ENCODE measurements around the gene KLHDC7B. TPM values are rescaled to one million over a fixed set of nuclear protein-coding genes. Genes with fewer than 3 reads are reported as not detected.
A peak's percentile ranks its signal among the peaks of the same experiment; 100 is the strongest.

The KLHDC7B gene
- total and polyA plus RNA-seq, 10 of the 15 experiments (the other 5 are each of a cell fraction or from before 2014, with no cell fraction given) = 0.05 to 2.2 (median 0.93) TPM; not detected in 2

- TF ChIP-seq CTCF (IDR thresholded peaks at IDR 0.05 in 2 of 3, conservative IDR thresholded peaks at IDR 0.05 in 1 of 3; ENCODE audit: control insufficient read depth in 2 of 3, extremely low read depth in 1 of 3, insufficient read depth in 1 of 3, low read depth in 3 of 3, low read length in 3 of 3) (peak in 1 of 3 experiments; percentile 21; a peak in 1 of 6 replicates), MTA2 (IDR thresholded peaks at IDR 0.05; ENCODE audit: low read depth) (peak; percentile 81), FOXK2 (IDR thresholded peaks at IDR 0.05) (no peak), PAX5 (IDR thresholded peaks at IDR 0.05; ENCODE audit: borderline replicate concordance, low read depth, low read length) (peak; percentile 67; the same call in 1 of the 2 replicates), SPI1 (IDR thresholded peaks at IDR 0.05; ENCODE audit: borderline replicate concordance, insufficient read depth, low read depth, low read length) (peak; percentile 69; the same call in 1 of the 2 replicates), ZNF592 (IDR thresholded peaks at IDR 0.05) (peak; percentile 95), CHD4 (IDR thresholded peaks at IDR 0.05) (no peak), CHD2 (IDR thresholded peaks at IDR 0.05; ENCODE audit: borderline replicate concordance, low read depth, low read length) (peak; percentile 69; the same call in 1 of the 2 replicates), IRF3 (IDR thresholded peaks at IDR 0.05) (no peak), BMI1 (IDR thresholded peaks at IDR 0.05; ENCODE audit: borderline replicate concordance) (peak; percentile 60; the same call in 1 of the 2 replicates), ZNF207 (IDR thresholded peaks at IDR 0.05; ENCODE audit: borderline replicate concordance) (0 out of 2 replicates have a peak, but pooled peaks have one; percentile 37), POLR2AphosphoS5 (IDR thresholded peaks at IDR 0.05; ENCODE audit: low read length) (peak; percentile 94), MLLT1 (IDR thresholded peaks at IDR 0.05) (peak; percentile 66), TBL1XR1 (IDR thresholded peaks at IDR 0.05; ENCODE audit: low read depth, low read length) (peak; percentile 60; the same call in 1 of the 2 replicates), ZNF687 (IDR thresholded peaks at IDR 0.05) (peak; percentile 100), STAT1 (conservative IDR thresholded peaks at IDR 0.05) (no peak), IKZF1 (conservative IDR thresholded peaks at IDR 0.05) (peak; percentile 89)
These were observed 3.2 kb upstream of the KLHDC7B start (continued) for GRCh38 chr22:50542416-50542927.

Data from GM12878 (cell line).